Measurements from ENCODE around the gene CDHR2.
"Not testable (repeated sequence)": the region's sequence is repeated elsewhere in the genome, so short reads cannot be mapped to it uniquely, and the experiment has no call there.

Gene CDHR2

GRCh38 chr5:176541338-176542134, 7.6 kb upstream of the CDHR2 start:
- DNase-seq (ENCODE audit: low read depth), result peak; percentile 53

GRCh38 chr5:176542135-176542595, 7.0 kb upstream of the CDHR2 start:
- no peak for DNase-seq (ENCODE audit: low read depth)

GRCh38 chr5:176542596-176543427, 6.3 kb upstream of the CDHR2 start:
- DNase-seq (ENCODE audit: low read depth), result no peak

GRCh38 chr5:176543428-176544182, 5.5 kb upstream of the CDHR2 start:
- peak; percentile 67 for DNase-seq (ENCODE audit: low read depth)

- DNase-seq (ENCODE audit: low read depth), result no peak
These were observed 3.8 kb upstream of the CDHR2 start for GRCh38 chr5:176545388-176545736.

- DNase-seq (ENCODE audit: low read depth), result no peak
These were observed 3.2 kb upstream of the CDHR2 start for GRCh38 chr5:176545737-176546509.

GRCh38 chr5:176547802-176548201, 1.3 kb upstream of the CDHR2 start:
- DNase-seq (ENCODE audit: low read depth), result no peak

- DNase-seq (ENCODE audit: low read depth), result no peak
These were observed 729 bp downstream of the CDHR2 start for GRCh38 chr5:176549871-176550270.

- no peak for DNase-seq (ENCODE audit: low read depth)
These were observed 1.2 kb downstream of the CDHR2 start for GRCh38 chr5:176550275-176550831.

- DNase-seq (ENCODE audit: low read depth), result not testable (repeated sequence)
These were observed 1.8 kb downstream of the CDHR2 start for GRCh38 chr5:176550937-176551336.

- no peak for DNase-seq (ENCODE audit: low read depth)
These were observed 3.3 kb downstream of the CDHR2 start for GRCh38 chr5:176552332-176552869.

GRCh38 chr5:176553260-176554085, 4.3 kb downstream of the CDHR2 start:
- no peak for DNase-seq (ENCODE audit: low read depth)

GRCh38 chr5:176557846-176558245, 8.7 kb downstream of the CDHR2 start:
- no peak for DNase-seq (ENCODE audit: low read depth)

GRCh38 chr5:176559683-176560082, 10.5 kb downstream of the CDHR2 start:
- DNase-seq (ENCODE audit: low read depth), result no peak

GRCh38 chr5:176560364-176560763, 11.2 kb downstream of the CDHR2 start:
- DNase-seq (ENCODE audit: low read depth), result no peak

- DNase-seq (ENCODE audit: low read depth), result no peak
These were observed 12.1 kb downstream of the CDHR2 start for GRCh38 chr5:176561259-176561658.

- DNase-seq (ENCODE audit: low read depth), result no peak
These were observed 13.0 kb downstream of the CDHR2 start for GRCh38 chr5:176562189-176562588.

GRCh38 chr5:176564002-176564401, 14.9 kb downstream of the CDHR2 start:
- DNase-seq (ENCODE audit: low read depth), result no peak

- no peak for DNase-seq (ENCODE audit: low read depth)
These were observed 16.7 kb downstream of the CDHR2 start for GRCh38 chr5:176565760-176566288.

GRCh38 chr5:176568657-176569056, 19.5 kb downstream of the CDHR2 start:
- DNase-seq (ENCODE audit: low read depth), result no peak
